SHP77 treated with DMSO at 0.1 percent for 48 hours (cell line): Measurements from ENCODE around the gene RALGPS1.

Experiments used
- DNase-seq: peaks from one replicate; lab custom pipeline; 2025; lab: John Stamatoyannopoulos, UW

Gene RALGPS1

GRCh38 chr9:126906091-126906490 is 8.5 kb upstream of the RALGPS1 start:
- no peak for DNase-seq

GRCh38 chr9:126907058-126907457 is 7.5 kb upstream of the RALGPS1 start:
- DNase-seq: no peak

GRCh38 chr9:126915281-126915816 is 767 bp downstream of the RALGPS1 start:
- DNase-seq: no peak

- DNase-seq: no peak
Measured at GRCh38 chr9:126915846-126916543, 1.4 kb downstream of the RALGPS1 start.

- DNase-seq: no peak
Measured at GRCh38 chr9:126916909-126917308, 2.3 kb downstream of the RALGPS1 start.

- DNase-seq: no peak
Measured at GRCh38 chr9:126919193-126919592, 4.6 kb downstream of the RALGPS1 start.

- no peak for DNase-seq
Measured at GRCh38 chr9:126925876-126926275, 11.3 kb downstream of the RALGPS1 start.

- DNase-seq: no peak
Measured at GRCh38 chr9:126926364-126926763, 11.8 kb downstream of the RALGPS1 start.

- peak; percentile 26 for DNase-seq
Measured at GRCh38 chr9:126927419-126927818, 12.8 kb downstream of the RALGPS1 start.

- no peak for DNase-seq
Measured at GRCh38 chr9:126932871-126933321, 18.3 kb downstream of the RALGPS1 start.

GRCh38 chr9:126933334-126933980 is 18.9 kb downstream of the RALGPS1 start:
- DNase-seq: no peak

GRCh38 chr9:126934441-126934840 is 19.9 kb downstream of the RALGPS1 start:
- DNase-seq: no peak

- DNase-seq: no peak
Measured at GRCh38 chr9:126935630-126936029, 21.0 kb downstream of the RALGPS1 start.

- DNase-seq: no peak
Measured at GRCh38 chr9:126937444-126937843, 22.9 kb downstream of the RALGPS1 start.

GRCh38 chr9:126938327-126938726 is 23.7 kb downstream of the RALGPS1 start:
- DNase-seq: no peak

- DNase-seq: no peak
Measured at GRCh38 chr9:126939821-126940221, 25.2 kb downstream of the RALGPS1 start.

- DNase-seq: no peak
Measured at GRCh38 chr9:126942399-126942798, 27.8 kb downstream of the RALGPS1 start.

GRCh38 chr9:126945682-126946081 is 31.1 kb downstream of the RALGPS1 start:
- no peak for DNase-seq

GRCh38 chr9:126947529-126947928 is 32.9 kb downstream of the RALGPS1 start:
- DNase-seq: no peak

- no peak for DNase-seq
Measured at GRCh38 chr9:126952205-126952977, 37.8 kb downstream of the RALGPS1 start.

- DNase-seq: no peak
Measured at GRCh38 chr9:126953041-126953809, 38.6 kb downstream of the RALGPS1 start.

- DNase-seq: no peak
Measured at GRCh38 chr9:126955811-126956210, 41.2 kb downstream of the RALGPS1 start.
